ENCODE results near the gene ATG2B.

ATG2B gene

DNA sequence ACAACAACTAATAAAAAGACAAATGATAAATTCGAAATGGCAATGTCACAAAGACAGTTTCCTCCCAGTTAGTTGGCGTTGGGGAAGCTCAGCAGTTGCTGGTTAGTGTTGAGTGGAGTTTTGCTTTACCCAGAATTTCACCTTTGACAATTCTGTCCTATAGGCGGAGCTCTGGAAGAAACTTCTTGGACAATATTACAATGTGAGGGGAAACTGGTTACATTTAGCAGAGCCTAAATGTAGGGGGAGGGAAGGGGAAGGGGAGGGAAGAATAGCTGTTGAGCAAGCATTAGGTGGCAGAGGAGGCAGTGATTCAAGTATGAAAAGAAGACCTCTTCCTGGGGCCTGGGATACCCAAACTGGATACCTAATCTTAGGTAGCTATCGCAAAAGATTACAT is 55.7 kb downstream of the ATG2B start:
- DNase-seq (ENCODE audit: low read depth): no peak

DNA sequence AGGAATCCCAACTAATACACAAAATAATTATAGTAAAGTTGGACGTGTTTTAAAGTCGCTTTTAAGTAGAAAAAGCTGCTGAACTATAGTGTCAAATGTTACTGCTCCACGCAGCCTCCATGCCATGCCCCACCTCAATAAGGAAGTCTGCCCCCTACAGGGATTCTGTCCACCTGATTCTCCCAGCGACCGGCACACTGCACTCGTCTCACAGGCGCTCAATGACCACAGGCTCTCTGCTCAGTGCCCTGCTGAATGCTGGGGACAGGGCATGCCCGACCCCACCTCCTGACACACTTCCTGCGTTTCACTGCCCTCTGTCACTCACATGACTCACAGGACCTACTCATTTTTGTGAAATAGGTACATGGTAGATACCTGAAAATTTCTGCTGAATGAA is 58.2 kb downstream of the ATG2B start:
- DNase-seq (ENCODE audit: low read depth): no peak

DNA sequence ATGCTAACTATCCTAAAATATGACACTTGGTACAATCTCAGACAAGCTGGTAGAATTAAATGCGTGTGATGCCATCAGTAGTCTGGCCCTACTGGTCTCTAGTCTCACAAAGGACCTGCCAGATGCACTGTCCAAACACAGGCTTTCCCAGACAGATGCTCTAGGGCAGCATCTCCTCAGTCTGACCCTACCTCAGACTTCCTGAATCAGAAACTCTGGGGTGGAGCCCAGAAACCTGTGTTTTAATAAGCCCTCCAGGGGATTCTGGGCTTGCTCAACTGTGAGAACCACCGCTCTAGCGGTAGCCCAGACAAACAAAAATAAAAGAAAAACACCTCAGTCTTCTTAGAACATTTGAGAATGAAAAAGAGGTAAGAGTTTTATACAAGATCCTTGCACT is 59.2 kb downstream of the ATG2B start:
- DNase-seq (ENCODE audit: low read depth): no peak

DNA sequence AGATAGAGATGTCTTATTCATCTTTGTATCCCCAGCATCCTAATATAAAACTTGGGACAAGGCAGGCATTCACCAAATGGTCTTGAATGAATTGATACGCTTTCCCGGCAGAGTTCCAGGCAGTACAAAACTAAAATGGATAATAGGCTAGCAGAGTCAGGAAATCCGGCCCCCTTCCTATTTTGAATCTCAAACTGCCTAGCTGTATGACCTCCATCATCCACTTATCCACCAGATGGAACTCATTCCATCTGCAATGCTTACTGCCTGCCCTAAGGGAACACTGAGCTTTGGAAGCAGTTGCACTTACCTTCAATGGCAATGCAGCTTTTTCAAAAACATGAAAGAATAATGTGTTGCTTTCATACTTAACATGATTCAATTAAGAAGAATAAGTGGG is 63.7 kb downstream of the ATG2B start:
- no peak for DNase-seq (ENCODE audit: low read depth)

DNA sequence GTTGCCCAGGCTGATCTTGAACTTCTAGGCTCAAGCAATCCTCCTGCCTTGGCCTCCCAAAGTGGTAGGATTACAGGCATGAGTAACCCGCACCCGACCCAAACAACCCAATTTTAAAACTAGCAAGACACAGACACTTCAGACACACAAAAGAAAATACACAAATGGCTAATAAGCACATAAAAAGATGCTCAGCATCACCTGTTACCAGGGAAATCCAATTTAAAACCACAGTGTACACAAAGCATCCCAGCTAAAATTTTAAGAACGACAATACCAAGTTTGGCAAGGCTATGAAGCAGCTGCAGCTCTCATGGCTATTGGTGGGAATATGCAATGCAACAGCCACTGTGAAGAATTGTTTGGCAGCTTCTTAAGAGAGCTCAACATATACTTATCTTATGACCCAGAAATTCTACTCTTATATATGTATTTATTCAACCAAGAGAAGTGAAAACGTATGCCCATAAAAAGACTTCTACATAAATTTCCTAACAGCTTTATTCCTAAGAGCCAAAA is 65.1 kb downstream of the ATG2B start:
- DNase-seq (ENCODE audit: low read depth): no peak

DNA sequence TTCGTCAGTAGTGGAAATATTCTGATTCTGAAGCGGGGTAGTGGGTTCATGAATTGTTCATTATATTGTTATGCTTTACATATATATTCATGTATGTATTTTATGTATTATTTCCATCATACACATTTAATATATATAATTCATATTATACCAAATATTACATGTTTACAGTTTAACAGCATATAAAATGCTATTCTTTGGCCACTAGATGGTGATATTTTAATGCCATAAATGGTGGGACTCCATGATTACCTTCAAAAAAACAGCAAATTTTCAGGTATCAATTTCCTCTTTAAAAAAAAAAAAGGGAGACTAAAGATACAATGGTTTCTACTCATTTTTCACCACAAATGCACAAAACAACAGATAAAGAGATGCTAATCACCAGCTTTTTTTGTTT is 66.1 kb downstream of the ATG2B start:
- no peak for DNase-seq (ENCODE audit: low read depth)

DNA sequence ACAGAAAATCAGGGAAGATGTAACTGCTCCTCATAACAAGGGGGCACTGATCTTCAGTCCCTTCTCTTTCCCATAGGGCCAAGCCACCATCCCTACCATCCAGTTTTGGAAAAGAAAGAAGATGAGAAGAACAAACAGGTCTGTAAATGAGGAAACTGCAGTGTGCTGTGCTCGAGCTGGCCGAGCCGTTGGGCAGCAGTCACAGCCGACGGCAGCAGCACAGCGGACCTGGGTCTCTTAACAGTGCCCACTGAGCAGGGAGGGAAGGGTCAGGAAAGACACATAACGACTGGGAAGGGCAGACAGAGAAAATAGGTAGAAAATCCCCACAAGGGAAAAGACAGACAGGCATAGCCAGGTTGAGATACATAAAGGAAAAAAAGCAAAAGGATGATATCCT is 68.9 kb downstream of the ATG2B start:
- DNase-seq (ENCODE audit: low read depth): no peak

DNA sequence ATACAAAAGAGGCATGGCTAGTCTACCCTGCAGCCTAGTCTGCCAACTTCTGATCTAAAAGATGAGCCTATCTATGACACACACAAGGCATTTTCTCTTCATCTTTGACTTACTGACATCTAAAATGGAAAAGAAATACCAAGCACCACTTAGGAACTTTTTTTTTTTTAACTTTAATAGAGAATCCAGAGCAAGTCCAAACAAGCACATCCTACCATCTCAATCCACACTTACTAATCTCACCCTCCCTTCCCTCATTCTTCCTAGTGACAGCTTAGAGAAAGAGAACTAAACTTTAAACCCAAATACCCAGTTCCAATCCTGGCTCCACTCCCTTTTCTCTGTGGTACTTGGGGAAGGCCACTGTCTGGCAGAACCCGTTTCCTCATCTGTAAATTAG is 75.3 kb downstream of the ATG2B start:
- DNase-seq (ENCODE audit: low read depth): no peak

DNA sequence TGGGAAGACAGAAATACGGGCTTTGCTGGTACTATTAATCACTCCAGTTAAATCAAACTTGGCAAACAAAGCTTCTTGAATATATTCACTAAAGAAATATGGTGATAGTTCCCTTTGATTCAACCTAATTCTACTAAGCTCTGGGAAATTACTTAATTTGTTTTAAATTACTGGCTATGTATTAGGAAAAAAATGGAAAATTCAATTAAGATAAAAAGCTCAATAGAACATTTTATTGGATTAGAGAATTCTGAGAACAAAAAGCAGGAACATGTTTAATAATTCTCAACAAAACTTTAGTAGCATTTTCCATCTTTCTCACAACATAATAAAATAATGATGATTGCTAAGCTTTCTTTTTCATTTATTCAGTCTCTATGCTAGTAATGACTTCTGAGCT is 76.9 kb downstream of the ATG2B start:
- no peak for DNase-seq (ENCODE audit: low read depth)

DNA sequence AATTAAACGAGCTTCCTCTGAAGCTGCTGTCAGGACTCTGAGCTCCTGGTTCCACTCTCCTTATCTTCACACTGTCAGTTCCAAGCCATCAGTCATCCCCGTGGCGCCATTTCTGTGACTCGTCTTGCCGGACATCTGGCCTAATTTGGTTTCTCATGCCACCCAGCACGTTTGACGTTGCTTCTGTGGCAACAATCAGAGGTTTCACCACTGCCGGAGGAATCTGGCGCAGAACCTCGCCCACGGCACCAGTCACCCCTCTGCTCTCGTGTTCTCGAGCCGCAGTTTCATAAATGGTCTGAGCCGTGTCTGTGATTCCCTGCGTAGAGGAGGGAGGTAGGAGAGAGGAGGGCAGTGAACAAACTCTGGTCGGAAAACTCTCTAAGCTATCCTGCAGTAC is 77.5 kb downstream of the ATG2B start:
- no peak for DNase-seq (ENCODE audit: low read depth)

DNA sequence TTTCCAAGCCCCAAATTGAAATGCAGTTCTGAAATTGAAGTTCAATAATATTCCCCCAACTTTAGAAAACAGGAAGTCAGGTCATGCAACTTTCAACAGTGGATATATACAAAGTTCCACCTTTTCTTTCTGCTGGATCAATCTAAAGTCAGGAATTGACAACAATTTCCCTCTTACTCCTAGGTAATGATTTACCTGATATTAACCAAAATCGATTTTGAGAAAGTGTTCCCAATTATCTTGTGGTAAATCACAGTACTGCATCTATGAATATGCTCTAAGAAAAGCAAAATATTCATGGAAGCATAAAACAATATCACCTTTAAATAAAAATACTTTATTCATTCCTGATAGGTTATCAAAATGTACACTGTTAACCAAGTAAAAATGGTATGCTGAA is 78.7 kb downstream of the ATG2B start:
- no peak for DNase-seq (ENCODE audit: low read depth)

DNA sequence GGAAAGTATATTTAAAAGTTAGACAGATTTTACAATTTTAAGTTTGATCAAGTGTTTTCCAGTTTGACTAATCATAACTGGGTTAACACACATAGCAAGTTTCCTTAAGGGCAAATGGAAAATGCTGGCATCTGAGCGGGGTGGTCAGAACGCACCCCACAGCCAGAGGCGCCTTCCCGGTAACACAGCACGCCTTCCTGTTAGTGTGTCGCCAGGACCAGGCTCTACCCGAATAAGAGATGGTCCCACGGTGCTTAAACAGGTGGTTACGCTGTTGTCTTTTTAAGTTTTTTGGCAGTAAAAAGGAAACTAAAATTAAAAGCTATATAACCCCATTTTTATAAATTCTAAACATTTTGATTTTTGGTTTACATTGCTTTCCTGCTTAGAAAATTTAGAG is 79.1 kb downstream of the ATG2B start:
- DNase-seq (ENCODE audit: low read depth): no peak

DNA sequence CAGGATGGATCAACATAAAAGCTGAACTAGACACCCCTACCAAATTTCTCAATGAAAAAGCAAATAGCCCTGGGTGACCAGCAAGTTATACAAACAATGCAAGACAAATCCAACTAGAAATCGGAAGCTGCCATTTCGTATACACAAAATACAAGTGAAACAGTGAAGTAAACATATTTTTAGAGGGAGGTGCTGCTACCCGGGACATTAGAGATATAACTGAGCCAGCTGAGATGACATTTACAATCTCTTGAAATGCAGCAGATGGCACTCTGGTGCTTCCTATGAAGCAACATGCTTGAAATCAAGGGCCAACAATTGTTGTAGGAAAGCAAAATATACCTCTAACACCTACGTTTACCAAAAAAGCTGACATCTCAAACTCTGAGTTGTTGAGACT is 81.7 kb downstream of the ATG2B start:
- no peak for DNase-seq (ENCODE audit: low read depth)

DNA sequence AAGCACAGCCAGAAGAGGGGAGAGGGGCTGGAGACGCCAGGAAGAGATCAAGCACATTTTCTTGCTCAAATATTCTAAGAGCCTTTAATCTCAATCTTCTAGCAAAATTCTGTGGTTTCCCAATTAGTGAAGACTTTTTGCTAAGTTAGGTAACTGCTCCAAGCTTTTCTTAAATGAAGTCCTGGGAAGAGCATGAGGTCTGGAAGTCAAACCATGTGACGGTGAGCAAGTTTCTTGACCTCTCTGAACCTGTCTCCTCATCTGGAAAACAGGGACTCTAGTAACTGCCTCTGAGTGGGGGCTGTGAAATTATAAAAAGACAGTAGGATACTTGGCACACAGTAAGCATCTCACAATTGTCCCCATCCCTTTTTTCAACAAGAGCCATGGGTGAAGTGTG is 83.0 kb downstream of the ATG2B start:
- no peak for DNase-seq (ENCODE audit: low read depth)

DNA sequence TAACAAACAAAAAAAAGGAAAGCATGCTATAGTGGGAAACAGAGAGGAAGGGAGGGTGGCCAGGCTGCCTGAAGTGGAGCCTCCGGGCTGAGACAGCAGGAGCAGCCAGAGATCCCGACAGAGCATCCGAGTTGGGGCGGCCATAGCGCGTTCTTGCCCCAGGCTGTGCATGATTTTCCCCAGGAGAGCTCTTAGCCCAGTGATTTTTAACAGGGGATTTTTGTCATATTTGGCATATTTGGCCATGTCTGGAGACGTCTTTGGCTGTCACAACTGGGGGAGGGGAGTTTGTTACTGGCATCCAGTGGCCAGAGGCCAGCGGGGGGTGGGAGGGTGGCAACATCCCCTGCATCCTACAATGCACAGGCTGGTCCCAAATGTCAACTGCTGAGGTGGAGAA is 83.6 kb downstream of the ATG2B start:
- no peak for DNase-seq (ENCODE audit: low read depth)

DNA sequence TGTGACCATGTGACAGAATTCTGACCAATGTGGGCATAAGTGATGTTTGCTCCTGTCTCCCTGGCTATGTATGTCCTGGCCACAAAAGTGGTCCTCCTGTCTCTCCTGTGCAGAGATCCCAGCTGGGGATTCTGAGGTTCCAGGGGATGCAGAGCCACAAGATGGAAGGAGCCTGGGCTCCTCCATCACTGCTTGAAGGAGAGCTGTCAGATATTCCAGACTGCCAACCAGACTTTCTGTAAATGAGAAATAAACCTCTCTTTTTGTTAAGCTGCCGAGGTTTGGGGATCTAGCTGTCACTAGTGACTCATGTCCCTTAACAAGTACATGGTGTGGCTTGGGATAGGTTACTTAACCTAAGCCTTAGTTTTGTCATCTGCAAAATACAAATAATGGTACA is 85.3 kb downstream of the ATG2B start:
- DNase-seq (ENCODE audit: low read depth): no peak

DNA sequence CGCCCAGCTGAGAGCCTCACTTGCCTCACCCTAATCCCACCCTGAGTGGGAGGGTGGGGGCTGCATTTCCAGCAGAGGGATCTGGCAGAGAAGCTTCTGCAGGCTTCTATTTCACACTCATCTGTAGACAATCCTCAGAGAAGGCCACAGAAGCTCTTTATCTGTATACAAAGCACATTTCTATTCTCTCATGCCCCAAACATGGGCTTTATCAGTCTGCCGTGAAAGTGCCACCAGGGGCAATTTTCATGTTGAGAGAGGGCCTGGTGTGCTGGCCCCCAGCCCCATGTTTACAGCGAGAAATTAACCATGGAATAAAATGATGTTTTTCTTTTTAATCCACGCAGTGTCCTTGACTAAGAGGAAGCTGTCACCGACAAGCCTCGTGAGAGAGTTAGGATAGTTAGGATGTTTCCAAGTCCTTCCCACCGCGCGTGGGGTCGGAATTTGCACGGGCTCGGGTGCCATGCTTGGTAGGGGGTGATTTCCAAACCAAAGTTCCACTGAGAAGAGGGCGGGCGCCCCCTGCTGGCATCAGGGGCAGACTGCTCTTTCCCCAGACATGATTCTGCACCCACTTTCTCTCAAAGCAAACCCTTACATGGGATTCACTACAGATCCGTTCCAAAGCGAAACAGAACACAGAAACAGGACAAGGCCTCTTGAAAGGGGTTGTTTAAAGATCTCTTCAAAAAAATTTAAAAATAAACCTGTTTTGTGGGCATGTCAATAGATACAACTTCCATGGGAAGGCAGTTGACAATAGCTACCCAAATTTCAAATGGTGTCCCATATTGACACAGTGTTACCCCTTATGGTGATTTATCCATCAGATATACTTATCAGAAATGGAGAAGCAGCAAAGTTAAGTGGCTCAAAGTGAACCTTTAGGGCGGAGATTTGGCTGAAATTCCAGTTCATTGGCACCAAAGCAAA is 87.7 kb downstream of the ATG2B start:
- peak; percentile 45 for DNase-seq (ENCODE audit: low read depth)

DNA sequence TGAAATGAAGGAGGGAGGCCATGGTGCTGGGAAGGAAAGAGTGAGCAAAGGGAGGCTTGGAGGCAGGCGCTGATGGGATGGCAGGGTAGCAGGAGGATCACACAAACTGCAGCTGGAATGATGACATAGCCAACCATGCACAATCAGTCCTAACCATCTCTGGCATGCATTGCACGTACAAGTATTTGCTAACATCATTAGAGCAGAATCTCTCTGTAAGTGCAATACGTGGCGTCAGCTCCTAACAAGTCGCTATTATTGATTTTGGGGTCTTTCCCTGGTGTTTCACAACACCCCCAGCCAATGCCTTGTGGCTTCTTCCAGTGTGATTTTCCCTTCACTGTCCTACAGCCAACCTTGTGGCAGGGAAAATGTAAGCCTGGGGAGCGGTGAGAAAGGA is 88.6 kb downstream of the ATG2B start:
- DNase-seq (ENCODE audit: low read depth): no peak

DNA sequence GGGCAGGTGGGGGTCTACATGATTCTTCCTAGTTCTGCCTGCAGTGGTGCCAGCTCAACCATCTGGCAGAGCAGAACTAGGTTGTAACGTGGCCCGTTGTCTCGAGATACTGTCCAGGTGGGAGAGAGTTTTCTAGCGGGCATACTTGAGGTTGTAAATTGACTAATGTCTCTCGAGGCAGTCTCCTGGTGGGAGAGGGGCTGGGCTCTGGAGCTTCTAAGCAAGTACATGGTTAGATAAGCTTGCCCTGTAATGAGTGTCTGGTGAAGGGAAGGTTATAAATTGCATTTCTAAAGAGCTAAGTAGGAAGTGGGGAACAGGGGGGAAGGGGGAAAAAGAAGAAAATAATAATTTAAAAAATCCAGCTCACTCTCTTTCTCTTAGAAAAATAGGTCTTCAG is 89.0 kb downstream of the ATG2B start:
- no peak for DNase-seq (ENCODE audit: low read depth)

DNA sequence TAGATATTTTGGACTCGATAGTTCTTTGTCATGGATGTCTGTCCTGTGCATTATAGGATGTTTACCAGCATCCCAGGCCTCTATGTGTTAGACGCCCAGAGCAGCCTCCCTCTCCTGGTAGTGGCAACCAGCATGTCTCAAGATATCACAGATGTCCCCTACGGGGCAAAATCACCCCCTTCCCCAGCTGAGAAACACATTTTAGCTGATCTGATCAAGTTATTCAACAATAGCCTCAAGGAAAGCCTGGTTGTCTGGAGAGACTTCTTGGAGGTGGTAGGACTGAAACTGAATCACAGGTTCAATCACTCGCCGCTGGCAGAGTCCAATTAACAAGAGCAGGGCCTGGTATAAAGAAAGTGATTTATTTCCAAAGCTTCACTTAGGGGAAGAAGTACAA is 89.5 kb downstream of the ATG2B start:
- DNase-seq (ENCODE audit: low read depth): no peak

DNA sequence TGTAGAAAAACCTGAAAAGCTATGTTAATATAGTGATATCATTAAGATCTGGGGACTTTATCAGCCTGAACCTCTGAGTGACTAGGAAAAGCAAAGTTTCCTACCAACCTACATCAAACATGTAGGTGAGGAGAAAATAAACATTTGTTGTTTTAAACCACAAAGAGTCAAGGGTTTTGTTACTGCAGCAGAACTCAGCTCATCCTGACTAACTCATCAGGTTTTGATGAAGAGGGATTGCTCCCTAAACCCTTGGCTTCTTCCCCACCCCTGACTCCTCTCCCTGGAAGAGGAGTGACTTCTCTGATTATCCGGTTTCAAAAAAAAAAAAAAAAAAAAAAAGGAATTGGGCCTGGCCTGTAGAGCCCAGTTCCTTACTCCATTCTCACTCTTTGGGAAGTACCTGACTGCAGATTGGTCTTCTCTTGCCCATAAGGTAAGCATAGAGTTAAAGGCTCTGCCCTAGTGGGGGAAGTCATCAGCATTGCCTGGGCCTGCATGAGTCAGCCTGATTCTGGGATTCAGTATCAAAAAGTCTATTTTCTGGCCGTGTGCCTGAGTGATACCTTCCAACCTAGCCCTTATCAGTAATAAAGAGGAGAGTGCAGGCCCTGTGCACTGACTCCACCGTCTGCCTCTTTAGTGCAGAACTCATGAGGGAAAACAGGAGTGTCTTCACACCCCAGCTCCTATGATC is 90.2 kb downstream of the ATG2B start:
- no peak for DNase-seq (ENCODE audit: low read depth)

DNA sequence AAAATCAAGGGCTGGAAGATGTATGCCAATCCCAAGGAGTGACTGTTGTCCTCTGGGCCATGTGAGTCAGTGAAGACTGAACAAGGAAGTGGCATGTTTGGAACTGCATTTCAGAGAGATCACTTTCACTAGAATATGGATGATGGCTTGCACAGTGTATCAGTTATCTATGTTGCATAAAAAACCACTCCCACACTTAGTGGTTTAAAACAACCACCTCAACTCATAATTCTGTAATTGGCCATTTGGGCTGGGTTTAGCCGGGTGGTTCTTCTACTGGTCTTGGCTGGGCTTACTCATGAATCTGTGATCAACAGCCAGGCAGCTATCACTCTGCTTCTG is 91.7 kb downstream of the ATG2B start:
- DNase-seq (ENCODE audit: low read depth): no peak

DNA sequence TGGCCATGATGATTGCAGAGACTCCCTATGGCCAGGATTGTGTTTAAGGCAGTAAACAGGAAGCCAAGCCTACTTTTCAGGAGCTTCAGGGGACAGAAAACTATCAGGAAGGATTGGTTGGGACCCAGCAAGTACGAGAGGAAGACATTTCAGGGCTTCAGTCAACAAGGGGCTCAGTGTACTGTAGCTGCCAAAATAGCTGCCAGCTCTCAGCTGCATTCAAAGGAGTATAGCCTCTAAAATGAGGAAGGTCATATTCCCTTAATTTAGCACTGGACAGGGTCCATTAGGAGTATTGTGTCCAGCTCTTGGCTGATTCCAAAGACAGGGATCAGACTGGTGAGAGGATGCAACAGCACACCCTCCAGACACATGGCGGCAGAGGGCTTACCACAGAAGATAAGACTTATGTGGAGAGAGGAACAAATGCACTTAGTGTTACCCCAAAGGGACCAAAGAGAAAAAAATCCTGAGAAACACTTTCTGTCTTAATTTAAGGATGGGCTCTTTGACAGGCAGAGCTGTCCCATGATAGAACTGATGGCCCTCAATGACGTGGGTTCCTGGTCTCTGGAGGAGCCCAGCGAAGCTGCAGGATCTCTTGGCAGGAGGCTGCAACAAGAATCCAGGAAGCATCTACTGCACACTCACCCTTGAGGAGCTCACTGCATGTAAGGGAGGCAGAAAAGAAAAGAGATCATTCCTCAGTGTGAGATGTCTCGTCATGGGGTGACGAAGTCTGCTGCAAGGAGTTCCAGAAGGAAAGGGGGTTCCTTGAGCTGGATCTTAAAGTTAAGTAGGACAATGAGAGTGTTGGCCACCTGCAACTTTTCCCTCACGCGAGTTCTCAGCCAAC is 92.3 kb downstream of the ATG2B start:
- DNase-seq (ENCODE audit: low read depth): no peak
